HG02973 (cell line): Measurements from ENCODE around the gene CIP2A.

ENCODE experiments used
- ATAC-seq: cut with Tn5 transposase; IDR thresholded peaks from one replicate; pipeline ENCODE4 v1.9.1; 2021; ENCODE audit warnings: moderate library complexity; ENCODE audit not compliant: unreplicated experiment

CIP2A gene

DNA sequence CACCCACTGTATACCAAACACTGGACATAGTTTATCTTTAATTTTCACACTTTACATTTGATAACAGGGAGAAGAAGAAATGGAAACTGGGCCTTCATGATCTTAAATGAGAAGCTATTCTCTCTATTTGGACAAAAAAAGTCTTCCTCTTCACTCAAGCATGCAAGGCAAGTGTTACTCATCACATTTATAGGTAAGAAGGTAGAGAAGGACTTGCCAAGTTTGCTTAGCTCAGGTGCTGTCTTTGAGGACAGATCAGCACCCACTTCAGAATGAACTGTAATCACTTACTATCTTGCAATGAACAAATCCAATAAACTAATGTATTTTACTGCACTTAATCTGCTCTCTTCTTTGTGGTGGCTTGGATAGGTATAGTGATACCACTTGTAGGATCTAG is 77.7 kb downstream of the CIP2A start:
- no peak for ATAC-seq

DNA sequence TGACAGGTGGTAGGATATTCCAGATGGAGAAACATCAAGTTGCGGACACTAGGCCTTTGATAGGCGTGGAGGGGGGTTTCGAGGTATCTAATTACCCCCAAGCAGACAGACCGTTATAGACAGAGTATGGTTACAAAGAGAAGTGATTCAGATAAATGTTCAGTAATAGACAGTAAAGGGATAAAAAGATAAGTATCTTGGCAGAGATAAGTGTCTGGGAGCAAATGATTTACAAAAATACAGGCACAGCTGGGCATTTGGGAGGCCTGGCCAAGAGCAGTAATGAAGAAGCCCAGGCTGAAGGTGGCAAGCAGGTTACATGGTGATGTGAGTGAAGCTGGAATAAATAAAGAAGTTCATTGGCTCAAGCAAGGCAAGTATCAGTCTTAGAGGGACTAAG is 78.2 kb downstream of the CIP2A start:
- no peak for ATAC-seq

DNA sequence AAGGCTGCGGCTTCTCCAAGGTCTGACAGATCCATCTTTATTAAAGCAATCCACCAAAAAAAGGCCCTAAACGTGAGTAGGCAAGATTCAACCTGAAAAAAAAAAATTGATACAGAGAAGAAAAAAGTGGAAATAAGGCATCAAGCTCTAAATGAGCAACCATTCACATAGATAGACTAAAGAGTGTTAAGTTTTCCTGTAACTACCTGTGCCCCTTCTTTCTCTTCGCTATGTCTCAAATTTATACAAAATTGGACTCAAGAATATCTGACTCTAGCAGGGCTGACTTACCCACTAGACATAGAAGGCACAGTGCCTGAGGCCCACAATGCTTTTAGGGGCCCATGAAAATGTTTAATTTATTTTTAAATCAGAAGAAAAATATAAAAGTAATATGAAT is 78.7 kb downstream of the CIP2A start, which contains the start of gene MYH15:
Gene MYH15, minus strand, starts transcription at position 101 of the 400 bp plus-strand sequence. Its CDS starts 66 bp downstream, at position 35.
- ATAC-seq = no peak

DNA sequence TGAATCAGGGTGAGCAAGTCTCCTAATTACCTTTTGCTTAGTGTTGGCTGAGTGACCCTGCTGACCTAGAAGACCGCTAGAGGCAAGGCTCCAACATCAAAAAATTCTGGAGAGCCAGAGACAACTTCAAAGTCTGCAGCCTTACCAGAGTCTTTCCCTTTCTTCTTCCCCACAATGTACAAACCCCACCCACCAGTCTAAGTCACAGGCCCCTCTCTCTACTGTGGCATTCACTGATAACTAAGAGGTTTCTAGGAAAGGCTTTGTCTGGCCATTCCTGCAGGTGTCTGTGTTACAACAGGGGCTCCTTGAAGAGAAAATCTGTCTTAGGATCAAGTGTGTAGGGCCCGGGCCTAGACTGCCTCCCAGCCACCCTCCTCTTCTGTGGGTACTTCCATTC is 79.4 kb downstream of the CIP2A start:
- ATAC-seq = no peak

DNA sequence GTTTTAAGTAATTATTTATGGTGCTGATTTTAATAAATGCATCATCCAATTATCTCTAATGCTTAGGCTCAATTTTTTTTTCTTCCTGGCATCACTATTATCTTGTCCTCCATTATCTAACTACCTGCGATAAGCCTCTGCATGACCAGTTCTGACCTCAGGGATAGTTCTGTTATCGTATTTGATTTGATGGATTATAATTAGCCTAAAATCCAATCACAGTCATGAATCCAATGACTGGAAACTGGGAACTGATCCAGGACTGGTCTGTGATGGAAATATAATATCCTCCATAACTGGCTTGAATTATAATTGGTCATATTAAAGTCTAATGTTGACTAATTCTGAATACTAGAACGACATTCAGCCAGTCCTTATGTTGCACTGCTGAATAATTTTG is 80.0 kb downstream of the CIP2A start:
- no peak for ATAC-seq

DNA sequence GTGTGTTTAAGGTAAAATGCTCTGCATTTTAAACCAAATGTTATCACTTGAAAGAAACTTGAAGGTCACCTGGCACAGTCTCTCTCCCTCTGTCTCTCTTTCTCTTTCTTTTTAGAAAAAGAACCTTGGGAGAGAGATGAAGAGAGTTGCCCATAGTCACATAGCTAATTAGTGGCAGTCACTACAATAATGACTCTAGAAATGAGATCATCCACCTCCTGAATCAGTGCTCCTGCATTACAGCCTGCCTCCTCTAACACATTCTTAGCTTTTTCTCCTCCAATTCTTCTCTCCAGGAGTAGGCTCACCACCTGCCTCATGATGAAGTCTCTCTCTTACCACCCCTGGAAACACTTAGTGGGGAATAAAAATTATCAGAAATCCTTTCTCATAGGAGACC is 81.3 kb downstream of the CIP2A start:
- ATAC-seq = no peak

DNA sequence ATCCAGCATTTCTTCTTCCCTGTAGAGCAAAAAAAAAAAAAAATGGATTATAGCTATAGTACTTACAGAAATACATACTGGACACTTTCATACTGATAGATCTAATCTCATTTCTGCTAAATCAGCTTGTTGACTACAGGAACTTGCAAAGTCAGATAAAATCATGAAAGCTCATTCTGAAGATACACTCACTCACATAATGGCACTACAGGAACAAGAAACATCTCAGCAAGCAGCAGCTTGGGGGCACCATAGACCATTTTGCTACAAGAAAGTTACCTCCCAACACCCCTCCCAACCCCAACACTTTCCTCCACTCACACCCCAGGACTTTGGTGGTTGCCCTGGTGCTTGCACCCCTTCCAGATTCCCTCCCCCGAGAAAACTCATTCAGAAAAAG is 83.4 kb downstream of the CIP2A start:
- ATAC-seq = no peak

DNA sequence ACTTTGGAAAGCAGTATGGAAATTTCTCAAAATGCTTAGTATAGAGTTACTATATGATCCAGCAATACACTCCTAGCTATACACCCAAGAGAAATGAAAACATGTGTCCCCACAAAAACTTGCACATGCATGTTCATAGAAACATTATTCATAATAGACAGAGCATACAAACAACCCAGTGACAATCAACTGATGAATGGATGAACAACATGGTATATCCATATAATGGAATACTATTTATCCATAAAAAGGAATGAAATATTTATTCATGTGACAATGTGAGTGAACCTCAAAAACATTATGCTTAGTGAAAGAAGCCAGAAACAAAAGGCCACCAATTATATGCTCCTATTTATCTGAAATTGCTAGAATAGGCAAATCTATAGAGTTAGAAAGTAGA is 85.5 kb downstream of the CIP2A start:
- ATAC-seq = no peak

DNA sequence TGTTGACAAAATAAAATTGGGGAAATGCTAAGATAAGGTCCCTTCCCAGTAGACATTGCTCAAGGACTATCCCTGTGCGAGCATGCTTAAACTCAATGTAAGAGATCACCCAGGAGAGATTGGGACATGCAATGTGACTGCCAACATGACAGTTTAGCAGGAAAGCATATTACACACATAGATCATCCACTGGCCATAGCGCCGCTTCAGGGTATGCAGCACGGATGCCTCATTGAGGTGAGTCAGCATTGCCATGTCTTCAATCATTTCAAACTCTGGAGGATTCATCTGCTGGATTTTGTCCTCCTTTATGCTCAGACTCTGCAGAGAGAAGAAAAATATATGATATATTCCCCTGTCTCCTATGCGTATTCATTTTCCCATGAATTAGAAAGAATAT is 87.7 kb downstream of the CIP2A start:
- ATAC-seq = no peak

DNA sequence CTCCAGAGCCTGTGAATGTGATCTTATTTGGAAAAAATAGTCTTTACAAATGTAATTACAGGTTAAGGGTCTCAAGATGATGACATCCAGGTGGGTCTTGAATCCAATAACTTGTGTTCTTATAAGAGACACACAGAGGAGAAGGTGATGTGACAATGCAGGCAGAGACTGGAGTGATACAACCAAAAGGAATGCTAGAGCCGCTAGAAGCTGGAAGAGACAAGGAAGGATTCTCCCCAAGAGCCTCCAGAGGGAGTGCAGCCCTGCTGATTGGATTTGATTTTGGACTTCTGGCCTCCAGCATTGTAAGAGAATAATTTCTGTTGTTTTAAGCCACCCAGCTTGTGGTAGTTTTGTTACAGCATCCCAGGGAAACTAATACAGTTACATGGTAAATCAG is 88.5 kb downstream of the CIP2A start:
- no peak for ATAC-seq
